Progenitor cell of endocrine pancreas (in vitro differentiated cells): ENCODE measurements around the gene HAND1. TPM values are rescaled to one million over a fixed set of nuclear protein-coding genes. Genes with fewer than 3 reads are reported as not detected.

Source experiments
- DNase-seq: peaks from one replicate; pipeline ENCODE4 v3.0.0; 2021; ENCODE audit warnings: low spot score; ENCODE audit not compliant: unreplicated experiment
- H3K27ac Mint-ChIP-seq: 2 replicates; pipeline ENCODE4 v1.8.0; 2021; ENCODE audit warnings: mild to moderate bottlenecking, moderate library complexity, mixed read lengths
- H3K27me3 Mint-ChIP-seq: 2 replicates; pipeline ENCODE4 v1.8.0; 2021; ENCODE audit warnings: mixed read lengths
- H3K36me3 Mint-ChIP-seq: 2 replicates; pipeline ENCODE4 v1.8.0; 2022; ENCODE audit warnings: mixed read lengths; ENCODE audit not compliant: insufficient read depth
- H3K4me1 Mint-ChIP-seq: 2 replicates; pipeline ENCODE4 v1.8.0; 2021; ENCODE audit warnings: low read depth, mixed read lengths
- H3K4me3 Mint-ChIP-seq: 2 replicates; pipeline ENCODE4 v1.8.0; 2021; ENCODE audit warnings: low read depth, mild to moderate bottlenecking, moderate library complexity, mixed read lengths
- H3K9me3 Mint-ChIP-seq: 2 replicates; pipeline ENCODE4 v1.8.0; 2021; ENCODE audit warnings: low read depth, mixed read lengths
- CTCF ChIP-seq: fragments of 200-600 bp; sonication (generic); IDR thresholded peaks from one replicate; pipeline ENCODE4 v1.5.0; 2021; ENCODE audit warnings: antibody characterized with exemption, mild to moderate bottlenecking; ENCODE audit not compliant: unreplicated experiment
- total RNA-seq: library from RNA; stranded (reverse); gene quantifications from 2 replicates; pipeline ENCODE4 v1.2.1, GENCODE V29; 2021

Gene HAND1
- total RNA-seq, 1 donor from 2014 or later = 0.48 TPM

- no peak for TF ChIP-seq CTCF
- no peak overlapping the region for H3K4me3 Mint-ChIP-seq
- no peak for DNase-seq
- no peaks in the 10 kb centered on the region for H3K36me3 Mint-ChIP-seq
- peaks cover 57% of the 10 kb centered on the region for H3K27me3 Mint-ChIP-seq
- no peaks in the 10 kb centered on the region for H3K9me3 Mint-ChIP-seq
- no peak overlapping the region for H3K27ac Mint-ChIP-seq
- peaks cover 7% of the 10 kb centered on the region for H3K4me1 Mint-ChIP-seq
These were observed 35.6 kb upstream of the HAND1 start for GRCh38 chr5:154513669-154514084.

DNA sequence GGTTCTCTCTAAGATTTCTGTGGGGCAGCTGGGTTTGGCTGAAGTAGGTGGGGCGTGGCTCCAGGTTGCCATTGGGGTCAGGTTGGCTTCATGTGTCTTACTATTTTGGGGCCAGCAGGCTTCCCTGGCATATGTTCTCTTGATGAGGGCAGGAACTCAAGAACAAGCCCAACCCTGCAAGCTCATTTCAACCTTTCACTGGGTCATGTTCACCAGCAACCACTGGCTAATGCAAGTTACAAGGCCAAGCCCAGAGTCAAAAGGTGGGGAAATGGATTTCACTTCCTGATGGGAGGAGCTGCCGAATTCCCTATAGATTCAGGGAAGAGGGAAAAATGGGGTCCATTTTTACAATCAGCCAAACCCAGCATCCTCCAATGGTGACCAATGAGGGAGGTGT is 34.0 kb upstream of the HAND1 start:
- Mint-ChIP-seq H3K4me3 (no peak overlapping the region), H3K27ac (no peak overlapping the region), H3K27me3 (peaks cover 56% of the 10 kb centered on the region), H3K9me3 (no peaks in the 10 kb centered on the region), H3K4me1 (peaks cover 7% of the 10 kb centered on the region), H3K36me3 (no peaks in the 10 kb centered on the region)
- no peak for DNase-seq
- TF ChIP-seq CTCF = no peak

DNA sequence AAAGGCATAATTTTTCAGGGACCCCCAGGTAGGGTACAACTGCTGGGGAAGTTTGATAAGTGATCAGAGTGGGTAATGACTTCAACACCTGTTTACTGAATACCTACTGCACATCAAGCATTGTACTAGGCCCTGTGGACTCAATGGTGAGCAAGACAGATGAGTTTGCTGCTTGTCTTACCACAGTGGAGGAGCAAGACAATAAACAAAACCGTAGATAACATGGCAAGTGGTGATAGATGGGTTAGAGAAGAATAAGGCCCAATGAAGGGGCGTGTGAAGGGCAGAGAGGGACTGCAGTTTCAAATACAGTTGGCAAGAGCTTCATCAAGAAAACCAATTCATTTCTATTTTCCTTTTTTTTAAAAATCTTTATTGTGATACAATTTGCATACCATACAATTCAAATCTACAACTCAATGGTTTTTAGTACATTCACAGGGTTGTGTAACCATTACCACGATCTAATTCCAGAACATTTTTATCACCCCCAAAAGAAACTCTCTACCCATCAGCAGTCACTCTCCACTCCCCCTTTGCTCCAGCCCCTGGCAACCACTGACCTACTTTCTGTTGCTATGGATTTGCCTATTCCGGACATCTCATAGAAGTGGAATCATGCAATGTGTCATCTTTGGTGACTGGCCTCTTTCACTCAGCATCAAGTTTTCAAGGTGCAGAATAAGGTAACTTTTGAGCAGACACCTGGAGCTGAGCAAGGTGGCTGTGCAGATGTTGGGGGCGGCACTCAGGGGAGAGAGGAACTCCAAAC is 31.9 kb upstream of the HAND1 start:
- no peak overlapping the region for H3K27ac Mint-ChIP-seq

GRCh38 chr5:154508114-154508513 is 30.1 kb upstream of the HAND1 start:
- Mint-ChIP-seq H3K27ac (no peak overlapping the region), H3K9me3 (no peaks in the 10 kb centered on the region), H3K4me1 (peaks cover 8% of the 10 kb centered on the region), H3K27me3 (peaks cover 50% of the 10 kb centered on the region), H3K36me3 (no peaks in the 10 kb centered on the region), H3K4me3 (no peak overlapping the region)
- TF ChIP-seq CTCF = no peak
- DNase-seq = no peak

More for the DNA sequence above, 31.9 kb upstream of the HAND1 start:
- Mint-ChIP-seq H3K4me1 (peaks cover 8% of the 10 kb centered on the region), H3K9me3 (no peaks in the 10 kb centered on the region), H3K4me3 (no peak overlapping the region), H3K27me3 (peaks cover 64% of the 10 kb centered on the region), H3K36me3 (no peaks in the 10 kb centered on the region)
- no peak for DNase-seq
- TF ChIP-seq CTCF = no peak

DNA sequence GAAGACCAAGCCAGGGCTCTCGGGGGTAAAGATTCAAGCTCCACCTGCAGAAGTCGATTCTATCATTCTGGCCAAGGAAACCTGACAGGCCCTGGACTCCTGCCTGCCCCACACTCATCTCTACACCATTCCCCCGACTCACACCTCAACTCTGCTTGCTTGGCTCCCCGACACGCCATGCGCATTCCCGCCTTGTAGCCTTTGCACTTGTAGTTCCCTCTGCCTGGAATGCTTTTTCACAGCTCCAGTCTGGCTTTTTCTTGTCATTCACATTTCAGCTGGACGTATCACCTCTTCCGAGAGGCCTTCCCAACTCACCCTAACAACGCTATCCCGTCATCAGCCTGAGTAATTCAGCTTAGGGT is 28.7 kb upstream of the HAND1 start:
- no peak for TF ChIP-seq CTCF
- H3K4me3 Mint-ChIP-seq = no peak overlapping the region
- no peak overlapping the region for H3K27ac Mint-ChIP-seq
- peaks cover 8% of the 10 kb centered on the region for H3K4me1 Mint-ChIP-seq
- peaks cover 59% of the 10 kb centered on the region for H3K27me3 Mint-ChIP-seq
- no peak for DNase-seq
- H3K9me3 Mint-ChIP-seq = no peaks in the 10 kb centered on the region
- H3K36me3 Mint-ChIP-seq = no peaks in the 10 kb centered on the region
